Left ventricle myocardium inferior (tissue), 1 donor: ENCODE measurements around the gene KRT83. TPM values are rescaled to one million over a fixed set of nuclear protein-coding genes. Genes with fewer than 3 reads are reported as not detected.

Experiments used
- DNase-seq: peaks from one replicate; pipeline ENCODE4 v3.0.0-alpha.2; 2020
- H3K27ac ChIP-seq: fragments of 200-600 bp; replicated peaks from 2 replicates; pipeline ENCODE4 v1.8.0; 2021
- H3K27me3 ChIP-seq: fragments of 200-600 bp; 2 replicates; pipeline ENCODE4 v1.8.0; 2021; ENCODE audit warnings: low read depth
- H3K36me3 ChIP-seq: fragments of 200-600 bp; 2 replicates; pipeline ENCODE4 v1.8.0; 2021
- H3K4me1 ChIP-seq: fragments of 200-600 bp; 2 replicates; pipeline ENCODE4 v1.8.0; 2021
- H3K4me3 ChIP-seq: fragments of 200-600 bp; 2 replicates; pipeline ENCODE4 v1.8.0; 2021; ENCODE audit warnings: mild to moderate bottlenecking, moderate library complexity
- H3K9me3 ChIP-seq: fragments of 200-600 bp; replicated peaks from 2 replicates; pipeline ENCODE4 v1.8.0; 2021
- intact Hi-C: fragments of 100-400 bp; cut with micrococcal nuclease; formaldehyde crosslinking; loops from one replicate; pipeline ENCODE4 v1.11.0; 2022
- total RNA-seq: library from RNA; stranded (reverse); fragmentation: NEBNext Ultra II Directional; extraction: Animal tissue kit (Norgen Biotek cat#: 25700); gene quantifications from one replicate; pipeline ENCODE4 v1.2.1, GENCODE V29; 2021
- TF ChIP-seq, protein P1 (sequence below): fragments of 200-600 bp; IDR thresholded peaks from 2 replicates; pipeline ENCODE4 v1.8.0; 2021; ENCODE audit warnings: antibody characterized with exemption, mild to moderate bottlenecking, borderline replicate concordance
- donor health status: DM: no; HTN: yes; CAD: no; lungs with severe emphysema.

The KRT83 gene
- total RNA-seq, 1 donor from 2014 or later, result not detected

DNA sequence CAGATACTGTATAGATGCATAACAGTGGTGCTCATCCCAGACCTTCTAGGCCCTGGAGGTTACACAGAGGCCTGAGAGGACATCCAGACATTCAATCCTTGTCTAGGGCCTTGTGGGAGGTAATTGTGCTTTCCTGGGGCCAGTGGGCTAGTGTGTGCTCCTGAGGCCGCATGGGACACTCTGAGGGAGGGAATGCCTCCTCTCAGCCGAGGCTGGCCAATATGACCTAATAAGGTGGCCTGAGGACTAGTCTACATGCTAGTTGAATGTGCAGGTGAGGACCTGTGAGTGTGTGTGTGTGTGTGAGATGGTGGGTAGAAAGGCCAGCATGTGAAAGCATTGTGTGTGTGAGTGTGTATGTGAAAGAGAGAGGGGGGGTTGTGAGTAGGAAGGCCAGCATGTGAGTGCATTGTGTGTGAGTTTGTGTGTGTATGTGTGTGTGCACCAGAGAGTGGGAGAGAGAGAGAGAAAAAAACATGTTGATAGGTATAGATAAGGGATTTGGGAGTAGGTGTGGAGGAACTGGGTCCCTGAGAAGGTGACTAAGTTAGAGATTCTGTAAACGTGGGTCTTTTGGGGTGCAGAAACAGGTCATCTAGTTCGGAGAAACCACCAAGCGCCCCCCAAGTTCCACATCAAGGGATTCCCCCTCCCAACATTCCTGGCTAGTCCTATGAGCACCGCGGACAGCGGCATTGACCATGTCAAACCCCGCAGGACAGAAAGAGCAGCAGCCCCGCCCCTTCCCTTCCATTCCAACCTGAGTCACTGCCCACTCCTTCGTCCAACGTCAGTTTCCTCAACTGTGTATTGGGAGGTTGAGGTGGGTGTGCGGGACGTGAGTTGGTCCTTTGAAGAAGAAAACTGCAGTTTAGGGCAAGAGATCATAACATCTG lies 20.2 kb downstream of the KRT83 start:
- Histone ChIP-seq H3K4me3 (no peak overlapping the region), H3K36me3 (no peaks in the 10 kb centered on the region), H3K27ac (no peak overlapping the region), H3K4me1 (no peaks in the 10 kb centered on the region), H3K27me3 (peaks cover 60% of the 10 kb centered on the region), H3K9me3 (no peaks in the 10 kb centered on the region)
- TF ChIP-seq, protein P1, sequence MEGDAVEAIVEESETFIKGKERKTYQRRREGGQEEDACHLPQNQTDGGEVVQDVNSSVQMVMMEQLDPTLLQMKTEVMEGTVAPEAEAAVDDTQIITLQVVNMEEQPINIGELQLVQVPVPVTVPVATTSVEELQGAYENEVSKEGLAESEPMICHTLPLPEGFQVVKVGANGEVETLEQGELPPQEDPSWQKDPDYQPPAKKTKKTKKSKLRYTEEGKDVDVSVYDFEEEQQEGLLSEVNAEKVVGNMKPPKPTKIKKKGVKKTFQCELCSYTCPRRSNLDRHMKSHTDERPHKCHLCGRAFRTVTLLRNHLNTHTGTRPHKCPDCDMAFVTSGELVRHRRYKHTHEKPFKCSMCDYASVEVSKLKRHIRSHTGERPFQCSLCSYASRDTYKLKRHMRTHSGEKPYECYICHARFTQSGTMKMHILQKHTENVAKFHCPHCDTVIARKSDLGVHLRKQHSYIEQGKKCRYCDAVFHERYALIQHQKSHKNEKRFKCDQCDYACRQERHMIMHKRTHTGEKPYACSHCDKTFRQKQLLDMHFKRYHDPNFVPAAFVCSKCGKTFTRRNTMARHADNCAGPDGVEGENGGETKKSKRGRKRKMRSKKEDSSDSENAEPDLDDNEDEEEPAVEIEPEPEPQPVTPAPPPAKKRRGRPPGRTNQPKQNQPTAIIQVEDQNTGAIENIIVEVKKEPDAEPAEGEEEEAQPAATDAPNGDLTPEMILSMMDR, result no peak
- DNase-seq, result no peak
- intact Hi-C loops, result no loop called here

DNA sequence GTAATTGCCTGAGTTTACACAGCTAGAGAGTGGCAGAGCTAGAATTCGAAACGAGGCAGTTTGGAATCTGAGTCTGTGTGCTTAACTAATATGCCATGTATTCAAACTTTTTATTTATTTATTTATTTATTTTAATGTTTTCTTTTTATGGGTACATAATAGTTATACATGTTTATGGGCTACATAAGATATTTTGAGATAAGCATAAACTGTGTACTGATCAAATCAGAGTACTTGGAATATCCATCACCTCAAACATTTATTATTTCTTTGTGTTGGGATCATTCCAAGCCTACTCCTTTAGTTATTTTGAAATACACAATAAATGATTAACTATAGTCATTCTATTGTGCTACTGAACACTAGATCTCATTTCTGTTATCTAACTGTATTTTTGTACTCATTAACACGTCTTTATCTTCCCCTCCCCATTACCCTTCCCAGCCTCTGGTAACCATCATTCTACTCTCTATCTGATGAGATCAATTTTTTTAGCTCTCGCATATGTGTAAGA lies 22.5 kb downstream of the KRT83 start:
- Histone ChIP-seq H3K4me3 (no peak overlapping the region), H3K36me3 (no peaks in the 10 kb centered on the region), H3K9me3 (no peaks in the 10 kb centered on the region), H3K27ac (no peak overlapping the region), H3K27me3 (peaks cover 70% of the 10 kb centered on the region), H3K4me1 (no peaks in the 10 kb centered on the region)
- no peak for DNase-seq
- intact Hi-C loops, result no loop called here
- TF ChIP-seq, protein P1, result no peak

DNA sequence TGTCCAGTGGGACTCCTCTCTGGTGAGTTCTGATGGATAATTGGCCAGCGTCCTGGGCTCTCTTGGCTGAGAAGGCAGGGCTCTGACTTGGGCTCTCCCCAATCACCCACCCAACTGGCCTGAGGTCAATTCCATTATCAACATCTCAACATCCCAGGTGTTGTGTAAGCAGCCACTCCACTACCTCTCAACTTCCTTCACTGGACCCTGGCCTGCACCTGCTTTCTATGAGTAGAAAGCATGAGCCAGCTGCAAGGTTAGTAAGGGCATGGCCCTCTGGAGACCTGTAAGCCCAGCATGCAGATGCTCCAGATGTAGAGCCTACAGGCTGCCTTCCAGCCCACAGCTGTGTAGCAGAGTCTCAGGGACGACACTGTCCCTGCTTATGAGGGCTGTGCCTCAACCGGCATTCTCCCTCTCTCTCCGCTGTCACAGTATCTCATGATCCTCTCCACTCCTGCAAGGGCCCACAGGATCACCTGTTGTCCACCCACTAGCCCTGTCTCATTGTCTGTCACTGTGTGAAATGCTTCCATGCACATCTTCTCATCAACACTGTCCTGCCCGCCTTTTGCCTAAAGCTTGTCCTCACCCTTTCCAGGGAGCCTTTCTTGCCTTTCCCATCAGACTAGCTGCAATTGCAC lies 24.5 kb downstream of the KRT83 start:
- Histone ChIP-seq H3K4me1 (no peaks in the 10 kb centered on the region), H3K27me3 (peaks cover 89% of the 10 kb centered on the region), H3K4me3 (no peak overlapping the region), H3K27ac (no peak overlapping the region), H3K36me3 (no peaks in the 10 kb centered on the region), H3K9me3 (no peaks in the 10 kb centered on the region)
- TF ChIP-seq, protein P1, result no peak
- intact Hi-C loops, result no loop called here
- no peak for DNase-seq

DNA sequence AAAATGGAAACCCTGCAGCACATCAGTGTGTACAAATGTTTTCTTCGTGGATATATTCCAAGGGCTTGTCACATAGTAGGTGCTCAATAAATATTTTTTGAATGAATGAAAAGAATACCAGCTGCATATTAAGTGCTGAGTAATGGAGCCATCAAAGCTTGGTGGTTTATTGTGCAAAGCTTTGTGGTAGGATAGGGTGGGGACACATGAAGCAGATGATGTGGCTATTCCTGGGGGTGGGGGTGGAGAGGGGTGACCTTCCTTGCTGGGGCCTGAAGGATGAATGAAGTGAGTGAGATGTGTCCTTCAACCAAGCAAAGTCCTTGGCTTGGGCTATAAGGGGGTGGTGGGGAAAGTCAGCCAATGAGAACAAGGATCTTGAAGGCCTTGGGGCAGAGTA lies 25.5 kb downstream of the KRT83 start:
- Histone ChIP-seq H3K4me3 (no peak overlapping the region), H3K27ac (no peak overlapping the region), H3K4me1 (no peaks in the 10 kb centered on the region), H3K9me3 (no peaks in the 10 kb centered on the region), H3K27me3 (peaks cover 84% of the 10 kb centered on the region), H3K36me3 (no peaks in the 10 kb centered on the region)
- no peak for DNase-seq
- intact Hi-C loops, result no loop called here
- TF ChIP-seq, protein P1, result no peak

DNA sequence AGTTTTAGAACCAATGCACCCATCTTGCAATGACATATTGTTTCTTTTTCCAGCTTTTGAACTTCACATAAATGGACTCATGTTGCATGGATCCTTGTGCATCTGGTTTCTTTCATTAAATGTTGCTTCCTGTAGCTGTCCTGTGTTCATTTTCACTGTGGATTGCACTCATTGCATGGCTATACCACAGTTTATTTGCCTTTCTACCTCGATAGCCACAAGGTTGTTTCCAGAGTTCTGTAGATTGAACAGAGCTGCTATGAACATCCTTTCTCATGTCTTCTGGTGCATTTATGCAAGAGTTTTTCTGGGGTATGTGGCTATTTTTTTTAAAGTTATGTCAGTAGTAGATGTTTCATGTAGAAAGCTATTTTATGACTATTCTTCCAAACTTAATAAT lies 26.4 kb downstream of the KRT83 start:
- no peaks in the 10 kb centered on the region for H3K4me1 ChIP-seq
- peaks cover 78% of the 10 kb centered on the region for H3K27me3 ChIP-seq
- TF ChIP-seq, protein P1, result no peak
- no peak for DNase-seq
- no peaks in the 10 kb centered on the region for H3K9me3 ChIP-seq
- no peak overlapping the region for H3K4me3 ChIP-seq
- intact Hi-C loops, result no loop called here
- H3K27ac ChIP-seq, result no peak overlapping the region
- no peaks in the 10 kb centered on the region for H3K36me3 ChIP-seq
